ENCODE results near the gene TTF2.
"Not testable (repeated sequence)": the region's sequence is repeated elsewhere in the genome, so short reads cannot be mapped to it uniquely, and the experiment has no call there.

Gene TTF2

DNA sequence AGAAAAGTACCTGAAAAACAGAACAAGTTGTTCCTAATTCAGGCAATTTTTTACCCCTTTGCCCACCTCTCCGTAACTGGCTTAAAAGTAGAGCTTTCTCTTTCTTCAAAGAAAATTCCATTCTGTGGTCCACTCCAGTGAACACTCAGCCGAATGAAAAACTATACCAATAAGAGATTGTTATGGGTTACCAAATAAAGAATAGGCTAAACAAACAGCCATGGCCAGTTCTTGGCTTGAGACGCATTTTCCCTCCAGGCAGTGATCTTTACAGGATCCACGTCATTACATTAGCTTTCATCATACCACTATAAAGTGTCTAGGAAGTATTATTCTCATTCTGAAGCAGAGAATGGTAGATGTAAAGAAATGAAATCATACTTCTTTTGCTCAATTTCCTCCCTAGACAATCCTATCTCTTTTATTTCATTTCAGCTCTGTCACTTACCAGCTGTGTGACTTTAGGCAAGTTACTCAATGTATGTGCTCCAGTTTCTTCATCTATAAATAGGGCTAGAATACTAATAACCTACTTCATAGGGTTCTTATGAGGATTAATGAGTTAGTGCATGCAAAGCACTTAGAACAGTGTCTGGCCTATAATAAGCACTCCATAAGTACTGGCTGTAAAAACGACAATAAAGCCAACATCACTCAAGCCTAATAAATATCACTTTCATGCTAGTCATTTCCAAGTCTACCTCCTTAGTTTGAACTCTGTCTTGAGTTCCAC, 87.9 kb downstream of the TTF2 start:
- no peak for DNase-seq (ENCODE audit: low read depth in 2 of 2, low spot score in 1 of 2)

GRCh38 chr1:117150316-117150715, 90.2 kb downstream of the TTF2 start:
- no peak for DNase-seq (ENCODE audit: low read depth in 2 of 2, low spot score in 1 of 2)

GRCh38 chr1:117151305-117151704, 91.2 kb downstream of the TTF2 start:
- not testable (repeated sequence) for DNase-seq (ENCODE audit: low read depth in 2 of 2, low spot score in 1 of 2)
